Esophagus (tissue), 2 donors: ENCODE measurements around the gene DNAH8. TPM values are rescaled to one million over a fixed set of nuclear protein-coding genes. Genes with fewer than 3 reads are reported as not detected.

Source experiments
- H3K27ac ChIP-seq, 2 donors: one replicate each; pipeline ENCODE4 v1.5.1; 2013; ENCODE audit warnings: low read depth in 2 of 2, mild to moderate bottlenecking in 2 of 2, inconsistent platforms in 1 of 2, low read length in 1 of 2, moderate library complexity in 1 of 2
- H3K27me3 ChIP-seq, 2 donors: one replicate each; pipeline ENCODE4 v1.6.1; 2013; ENCODE audit warnings: low read length in 2 of 2, control low read depth in 1 of 2, mild to moderate bottlenecking in 1 of 2; ENCODE audit not compliant: insufficient read depth in 2 of 2, control insufficient read depth in 1 of 2
- H3K36me3 ChIP-seq, 2 donors: one replicate each; pipeline ENCODE4 v1.6.1; 2013; ENCODE audit warnings: low read length in 1 of 2; ENCODE audit not compliant: control insufficient read depth in 2 of 2, insufficient read depth in 2 of 2
- H3K4me1 ChIP-seq, 2 donors: one replicate each; pipeline ENCODE4 v1.6.1; 2013; ENCODE audit warnings: low read length in 1 of 2; ENCODE audit not compliant: control insufficient read depth in 2 of 2, insufficient read depth in 2 of 2
- H3K4me3 ChIP-seq, 2 donors: one replicate each; pipeline ENCODE4 v1.5.1; 2013; ENCODE audit warnings: low read length in 2 of 2, mild to moderate bottlenecking in 2 of 2, low read depth in 1 of 2, moderate library complexity in 1 of 2
- H3K9me3 ChIP-seq, 2 donors: one replicate each; pipeline ENCODE4 v1.6.1; 2013; ENCODE audit warnings: mild to moderate bottlenecking in 2 of 2, low read depth in 1 of 2, low read length in 1 of 2, moderate library complexity in 1 of 2; ENCODE audit not compliant: control insufficient read depth in 2 of 2, insufficient read depth in 1 of 2
- WGBS, 2 donors: extraction: QIAGEN DNeasy Blood & Tissue Kit; methylation state at CpG; one replicate each; pipeline ENCODE4 v1.1.7; 2013; 5-methylcytosine and 5-hydroxymethylcytosine counted together
- polyA plus RNA-seq, 2 donors: library from polyadenylated mRNA; stranded (reverse); fragments of 200-250 nt; gene quantifications; one replicate each; pipeline ENCODE4 v1.2.3, GENCODE V29; 2013
- donor health status: healthy with polysubstance abuse.
- donor health status: Bipolar disorder and iron deficiency.

The DNAH8 gene
- polyA plus RNA-seq, 2 donors: under 0.01 TPM

DNA sequence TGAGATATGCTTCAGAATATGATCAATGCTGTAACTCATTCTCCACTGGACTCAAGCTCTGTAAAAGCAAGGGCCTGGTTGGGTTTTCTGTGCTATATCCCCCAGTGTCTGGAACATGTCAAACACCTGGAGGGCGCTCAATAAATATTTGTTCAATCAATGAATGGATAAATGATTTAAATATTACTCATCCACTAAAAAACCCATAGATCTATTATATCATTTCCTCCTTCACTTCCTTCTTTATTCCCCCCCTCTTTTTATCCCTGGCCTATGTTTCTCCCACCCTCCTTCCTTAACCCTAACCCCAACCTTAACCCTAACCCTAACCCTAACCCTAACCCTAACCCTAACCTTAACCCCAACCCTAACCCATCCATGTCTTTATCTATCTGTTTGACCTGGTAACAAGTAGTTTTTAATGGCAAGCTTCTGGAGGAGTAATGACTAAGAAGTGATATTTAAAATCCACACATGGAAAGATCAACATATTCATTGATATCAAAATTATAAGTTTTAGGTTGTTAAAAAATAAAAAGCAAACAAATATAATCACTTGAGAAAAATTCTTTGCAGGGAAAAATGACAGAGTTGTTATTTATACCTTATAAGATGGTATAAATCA lies 229.7 kb downstream of the DNAH8 start:
- H3K9me3 ChIP-seq: no peaks in the 10 kb centered on the region
- peaks cover 0 to 3% of the 10 kb centered on the region in 2 donors for H3K27me3 ChIP-seq
- no peaks in the 10 kb centered on the region for H3K36me3 ChIP-seq
- H3K27ac ChIP-seq: no peak overlapping the region
- WGBS, 2 donors: 76 to 89% methylated on average over 1 of the region's 1 CpG
- no peak overlapping the region for H3K4me3 ChIP-seq
- no peaks in the 10 kb centered on the region for H3K4me1 ChIP-seq

DNA sequence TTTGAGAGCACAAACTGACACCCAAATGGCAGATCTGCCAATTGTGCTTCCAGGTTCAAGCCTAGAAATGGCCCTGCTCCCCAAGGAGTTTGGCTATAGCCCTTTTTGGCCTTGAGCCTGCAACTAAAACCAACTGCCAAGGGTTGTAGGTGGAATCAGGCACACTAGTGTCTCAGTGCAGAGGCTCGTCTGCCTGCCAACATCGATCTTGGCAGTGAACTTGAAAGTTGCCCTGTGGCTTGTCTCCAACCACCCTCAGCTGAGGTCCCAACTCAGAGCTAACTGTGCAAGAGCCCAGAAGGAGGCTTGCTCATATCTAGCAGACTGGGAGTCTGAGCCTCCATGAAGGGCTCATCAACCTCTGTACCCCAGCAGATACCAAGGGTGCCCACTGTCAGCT lies 240.8 kb downstream of the DNAH8 start:
- Histone ChIP-seq H3K27me3 (peaks cover 0 to under 1% of the 10 kb centered on the region in 2 donors), H3K27ac (no peak overlapping the region), H3K9me3 (peaks cover 2 to 6% of the 10 kb centered on the region in 2 donors), H3K4me3 (no peak overlapping the region), H3K36me3 (no peaks in the 10 kb centered on the region), H3K4me1 (no peaks in the 10 kb centered on the region)
- WGBS, 2 donors: 43 to 48% methylated on average over 2 of the region's 2 CpGs

DNA sequence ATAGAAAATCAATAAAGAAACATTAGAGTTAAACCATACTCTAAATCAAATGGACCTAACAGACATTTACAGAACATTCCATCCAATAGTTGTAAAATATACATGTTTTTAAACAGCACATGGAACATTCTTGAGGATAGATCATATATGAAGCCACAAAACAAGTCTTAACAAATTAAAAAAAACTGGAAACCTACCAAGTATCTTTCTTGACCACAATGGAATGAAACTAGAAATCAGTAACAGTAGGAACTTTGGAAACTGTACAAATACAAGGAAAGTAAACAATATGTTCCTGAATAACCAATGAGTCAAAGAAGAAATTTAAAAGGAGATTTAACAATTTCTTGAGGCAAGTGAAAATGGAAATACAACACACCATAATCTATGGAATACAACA lies 242.3 kb downstream of the DNAH8 start:
- H3K36me3 ChIP-seq: no peaks in the 10 kb centered on the region
- no peak overlapping the region for H3K27ac ChIP-seq
- H3K9me3 ChIP-seq: peaks cover 2 to 6% of the 10 kb centered on the region in 2 donors

DNA sequence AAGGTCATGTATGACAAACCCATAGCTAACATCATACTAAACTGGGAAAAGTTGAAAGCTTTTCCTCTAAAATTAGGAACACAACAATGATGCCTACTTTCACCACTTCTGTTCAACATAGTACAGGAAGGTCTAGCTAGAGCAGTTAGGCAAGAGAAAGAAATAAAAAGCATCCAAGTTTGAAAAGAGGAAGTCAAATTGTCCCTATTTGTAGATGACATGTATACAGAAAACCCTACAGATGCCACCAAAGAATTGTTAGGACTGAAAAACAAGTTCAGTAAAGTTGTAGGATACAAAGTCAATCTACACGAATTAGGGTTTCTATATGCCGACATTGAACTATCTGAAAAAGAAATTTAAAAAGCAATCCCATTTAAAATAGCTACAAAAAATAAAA lies 244.0 kb downstream of the DNAH8 start:
- Histone ChIP-seq H3K4me3 (no peak overlapping the region), H3K4me1 (no peaks in the 10 kb centered on the region), H3K27me3 (no peaks in the 10 kb centered on the region), H3K9me3 (peaks cover 2 to 6% of the 10 kb centered on the region in 2 donors), H3K36me3 (no peaks in the 10 kb centered on the region), H3K27ac (no peak overlapping the region)
- WGBS, 2 donors: 88 to 92% methylated on average over 2 of the region's 2 CpGs

More for the DNA sequence above, 242.3 kb downstream of the DNAH8 start:
- H3K4me3 ChIP-seq: no peak overlapping the region
- H3K4me1 ChIP-seq: no peaks in the 10 kb centered on the region
- H3K27me3 ChIP-seq: no peaks in the 10 kb centered on the region

DNA sequence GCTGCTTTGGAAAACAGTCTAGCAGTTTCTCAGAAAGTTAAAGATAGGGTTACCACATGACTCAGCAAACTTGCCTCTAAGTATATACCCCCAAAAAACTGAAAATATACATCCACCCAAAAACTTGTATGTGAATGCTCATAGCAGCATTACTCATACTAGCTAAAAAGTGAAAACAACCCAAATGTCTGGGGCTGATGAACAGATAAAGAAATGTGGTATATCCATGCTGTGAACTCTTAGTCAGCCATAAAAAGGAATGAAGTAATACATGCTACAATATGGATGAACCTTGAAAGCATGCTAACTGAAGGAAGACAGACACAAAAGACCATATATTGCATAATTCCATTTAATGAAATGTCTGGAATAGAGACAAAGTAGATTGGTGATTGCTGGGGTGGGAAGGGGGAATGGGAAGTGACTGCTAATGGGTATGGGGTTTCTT lies 253.6 kb downstream of the DNAH8 start:
- no peaks in the 10 kb centered on the region for H3K36me3 ChIP-seq
- H3K27me3 ChIP-seq: no peaks in the 10 kb centered on the region
- no peak overlapping the region for H3K27ac ChIP-seq
- H3K4me1 ChIP-seq: no peaks in the 10 kb centered on the region
- no peak overlapping the region for H3K4me3 ChIP-seq
- H3K9me3 ChIP-seq: no peaks in the 10 kb centered on the region

DNA sequence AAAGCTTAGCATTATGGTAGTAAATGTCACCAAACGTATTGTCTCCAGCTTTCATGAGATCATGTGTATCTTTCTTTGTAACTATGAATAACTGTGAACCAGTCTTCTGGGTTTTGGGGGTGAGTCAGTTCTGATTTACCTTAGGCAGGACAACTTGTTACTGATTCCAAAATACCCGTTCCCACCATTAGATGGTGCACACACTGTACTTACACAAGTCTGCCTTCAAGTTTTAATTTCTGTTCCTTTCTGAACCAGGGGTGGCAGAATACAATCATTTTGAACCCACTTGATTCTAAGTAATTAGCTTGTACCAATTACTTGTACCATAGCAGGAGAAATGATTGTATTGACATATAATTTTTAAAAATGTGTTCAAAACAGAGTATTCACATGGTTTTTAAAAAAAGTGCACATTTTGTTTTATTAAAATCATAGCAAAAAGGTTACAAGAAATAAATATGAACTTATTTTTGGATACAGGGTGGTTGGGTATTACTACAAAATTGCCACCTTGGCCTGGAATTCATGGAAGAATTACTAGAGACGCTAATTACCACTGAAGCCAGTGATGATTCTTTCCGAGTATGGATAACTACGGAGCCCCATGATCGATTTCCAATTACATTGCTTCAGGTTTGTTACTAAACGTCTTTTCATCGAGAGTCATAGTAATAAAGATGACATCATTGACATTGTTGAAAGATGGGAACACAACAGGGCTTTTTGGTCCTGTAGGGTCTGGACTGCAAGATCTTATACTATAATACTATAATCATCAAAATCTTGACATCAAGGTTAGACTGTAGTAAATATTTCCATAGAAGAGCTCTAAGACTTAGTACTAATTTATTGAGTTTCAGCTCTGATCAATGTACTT lies 258.3 kb downstream of the DNAH8 start:
- H3K27ac ChIP-seq: no peak overlapping the region
- H3K27me3 ChIP-seq: no peaks in the 10 kb centered on the region
- H3K9me3 ChIP-seq: no peaks in the 10 kb centered on the region
- 65 to 68% methylated on average over 8 of the region's 8 CpGs for WGBS, 2 donors
- H3K4me1 ChIP-seq: no peaks in the 10 kb centered on the region
- no peak overlapping the region for H3K4me3 ChIP-seq
- no peaks in the 10 kb centered on the region for H3K36me3 ChIP-seq

DNA sequence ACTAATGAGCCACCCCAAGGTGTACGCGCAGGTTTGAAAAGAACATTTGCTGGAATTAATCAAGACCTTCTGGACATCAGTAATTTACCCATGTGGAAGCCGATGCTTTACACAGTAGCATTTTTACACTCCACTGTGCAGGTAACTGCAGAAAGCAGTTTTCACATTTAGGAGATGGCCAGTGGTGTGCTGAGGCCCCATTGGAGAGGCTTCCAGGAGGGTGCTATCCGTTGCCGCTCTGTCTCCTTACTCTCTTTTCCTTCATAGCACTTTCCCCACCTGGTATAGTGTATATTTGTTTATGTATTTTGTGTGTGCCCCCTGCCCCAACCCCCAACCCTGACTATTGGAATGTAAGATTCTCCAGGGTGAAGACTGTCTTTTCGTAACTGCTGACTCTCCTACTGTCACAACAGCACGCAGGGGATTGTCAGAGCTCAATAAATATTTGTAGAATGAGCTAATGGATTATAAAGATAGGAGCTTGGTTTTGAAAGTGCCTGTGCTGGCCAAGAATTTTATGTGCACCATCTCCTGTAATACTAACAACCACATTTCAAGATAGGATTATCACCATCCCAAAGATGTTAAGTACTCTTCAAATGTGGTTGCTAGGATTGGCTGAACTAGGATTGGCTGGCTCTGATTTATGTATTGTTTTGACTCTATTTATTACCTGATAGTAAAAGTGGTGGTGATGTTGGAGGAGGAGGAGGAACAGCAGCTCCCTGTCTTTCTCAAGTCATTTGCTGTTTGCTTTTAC lies 259.5 kb downstream of the DNAH8 start:
- Histone ChIP-seq H3K27me3 (no peaks in the 10 kb centered on the region), H3K36me3 (no peaks in the 10 kb centered on the region), H3K9me3 (no peaks in the 10 kb centered on the region), H3K4me3 (no peak overlapping the region), H3K27ac (no peak overlapping the region), H3K4me1 (no peaks in the 10 kb centered on the region)
- whole genome bisulfite sequencing, 2 donors: 64 to 68% methylated on average over 7 of the region's 7 CpGs

DNA sequence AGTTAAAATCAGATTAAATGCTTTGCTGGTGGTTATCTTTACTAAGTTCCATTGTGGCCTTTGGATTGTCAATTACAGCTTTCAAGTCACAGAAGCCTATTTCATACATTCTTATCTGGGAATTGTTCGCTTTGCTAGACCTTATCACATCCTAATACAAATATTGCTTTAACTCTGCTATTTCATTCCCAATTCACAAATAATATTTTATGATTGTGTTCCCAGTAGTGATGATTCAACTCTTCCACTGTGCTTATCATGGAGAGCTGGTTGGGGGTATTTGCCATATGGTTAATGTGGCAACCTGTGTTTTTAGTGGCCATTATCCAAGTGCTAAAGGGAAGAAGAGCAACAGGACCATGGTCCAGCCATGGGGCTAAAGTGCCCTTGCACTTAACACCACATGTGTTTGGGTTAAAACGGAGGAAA lies 260.5 kb downstream of the DNAH8 start:
- no peaks in the 10 kb centered on the region for H3K27me3 ChIP-seq

DNA sequence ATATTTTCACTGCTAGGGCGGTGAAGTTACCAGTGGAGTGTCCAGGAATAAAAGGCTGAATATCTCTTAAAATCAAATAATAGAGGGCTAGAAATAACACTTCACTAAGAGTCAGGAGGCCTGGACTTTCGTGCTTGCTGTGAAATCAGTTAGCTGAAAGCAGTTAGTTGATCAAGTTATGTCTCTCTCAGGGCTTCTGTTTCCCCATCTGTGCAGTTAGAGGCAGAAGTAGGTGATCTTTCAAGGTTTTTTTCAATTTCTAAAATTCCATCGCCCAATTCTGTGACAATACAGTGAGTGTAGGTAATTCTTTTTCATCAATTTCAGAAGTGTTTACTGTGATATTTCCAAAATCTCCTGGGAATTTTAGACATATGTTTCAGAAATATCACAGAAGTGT lies 260.9 kb downstream of the DNAH8 start:
- no peaks in the 10 kb centered on the region for H3K36me3 ChIP-seq
- WGBS, 2 donors: 74 to 83% methylated on average over 3 of the region's 3 CpGs
- no peaks in the 10 kb centered on the region for H3K9me3 ChIP-seq
- H3K27me3 ChIP-seq: no peaks in the 10 kb centered on the region
- H3K27ac ChIP-seq: no peak overlapping the region
- no peaks in the 10 kb centered on the region for H3K4me1 ChIP-seq
- no peak overlapping the region for H3K4me3 ChIP-seq

More for the DNA sequence above, 260.5 kb downstream of the DNAH8 start:
- no peaks in the 10 kb centered on the region for H3K9me3 ChIP-seq
- 69 to 77% methylated on average over 2 of the region's 2 CpGs for WGBS, 2 donors
- no peaks in the 10 kb centered on the region for H3K4me1 ChIP-seq
- no peak overlapping the region for H3K4me3 ChIP-seq
- no peaks in the 10 kb centered on the region for H3K36me3 ChIP-seq
- H3K27ac ChIP-seq: no peak overlapping the region
